GM13977 (cell line): ENCODE measurements around the gene LMNA.

ENCODE experiments used
- DNase-seq: peaks from one replicate; pipeline ENCODE4 v3.0.0; 2012; ENCODE audit warnings: low spot score
- CTCF ChIP-seq: IDR thresholded peaks from 2 replicates; pipeline ENCODE4 v1.5.1; 2012; ENCODE audit warnings: mild to moderate bottlenecking, control low read depth; ENCODE audit not compliant: insufficient read depth; ENCODE audit errors: extremely low read depth, missing control alignments
- in situ Hi-C: fragments of 300-500 bp; cut with MboI; formaldehyde crosslinking; loops from one replicate; pipeline ENCODE4 v1.12.0; 2022; ENCODE audit warnings: low sequenced_read_pairs, low pct_unique_long_range_greater_than_20kb, mixed read lengths, inconsistent platforms; ENCODE audit not compliant: unreplicated experiment

LMNA gene

GRCh38 chr1:156104065-156104810, 10.3 kb upstream of the LMNA start:
- TF ChIP-seq CTCF, result no peak
- in situ Hi-C loops, result no loop called here
- peak; percentile 66 for DNase-seq

GRCh38 chr1:156104861-156105832, 9.4 kb upstream of the LMNA start:
- no peak for TF ChIP-seq CTCF
- in situ Hi-C loops, result no loop called here
- DNase-seq, result no peak

- no peak for TF ChIP-seq CTCF
- DNase-seq, result no peak
- in situ Hi-C loops, result no loop called here
These were observed 7.7 kb upstream of the LMNA start for GRCh38 chr1:156106624-156107488.

GRCh38 chr1:156108057-156108456, 6.5 kb upstream of the LMNA start:
- no peak for DNase-seq
- no peak for TF ChIP-seq CTCF
- in situ Hi-C loops, result no loop called here

GRCh38 chr1:156108664-156109241, 5.8 kb upstream of the LMNA start:
- no peak for DNase-seq
- no peak for TF ChIP-seq CTCF
- in situ Hi-C loops, result no loop called here

GRCh38 chr1:156110252-156110651, 4.3 kb upstream of the LMNA start:
- no peak for TF ChIP-seq CTCF
- DNase-seq, result no peak
- in situ Hi-C loops, result no loop called here
